SU-DHL-6 (cell line): ENCODE results near the gene RESP18.

Source experiments
- H2AFZ ChIP-seq: fragments of 200-600 bp; sonication (generic); 2 replicates; pipeline ENCODE4 v1.6.1; 2014; ENCODE audit warnings: low read depth, mild to moderate bottlenecking, moderate library complexity, mixed read lengths, antibody characterized with exemption, low read length; ENCODE audit not compliant: severe bottlenecking
- H3F3A ChIP-seq: fragments of 200-600 bp; shearing (Covaris generic); 2 replicates; pipeline ENCODE4 v1.6.0; 2016; ENCODE audit warnings: antibody characterized with exemption, mild to moderate bottlenecking; ENCODE audit not compliant: insufficient read depth
- H3K27ac ChIP-seq: fragments of 200-600 bp; sonication (generic); 2 replicates; pipeline ENCODE4 v1.5.1; 2016; ENCODE audit warnings: low read depth, mild to moderate bottlenecking, low read length, moderate library complexity, mixed read lengths
- H3K27me3 ChIP-seq: fragments of 200-600 bp; sonication (generic), shearing (Covaris generic); 2 replicates; pipeline ENCODE4 v1.6.0; 2014; ENCODE audit warnings: mild to moderate bottlenecking, low read length
- H3K36me3 ChIP-seq: fragments of 200-600 bp; sonication (generic); 2 replicates; pipeline ENCODE4 v1.6.1; 2014; ENCODE audit warnings: mild to moderate bottlenecking, low read length, mixed read lengths
- H3K4me2 ChIP-seq: fragments of 300-600, 200-600 bp; shearing (Covaris generic), sonication (generic); 2 replicates; pipeline ENCODE4 v1.6.0; 2014; ENCODE audit warnings: low read length, low read depth, mild to moderate bottlenecking; ENCODE audit not compliant: poor library complexity, severe bottlenecking
- H3K4me3 ChIP-seq: fragments of 200-600 bp; sonication (generic); 2 replicates; pipeline ENCODE4 v1.5.1; 2014; ENCODE audit warnings: antibody characterized with exemption, low read length, mild to moderate bottlenecking, mixed read lengths; ENCODE audit not compliant: insufficient read depth, poor library complexity, severe bottlenecking
- H3K79me2 ChIP-seq: fragments of 200-600 bp; sonication (generic); 2 replicates; pipeline ENCODE4 v1.6.1; 2014; ENCODE audit warnings: mild to moderate bottlenecking, low read length, moderate library complexity; ENCODE audit not compliant: insufficient read depth
- H3K9ac ChIP-seq: fragments of 200-600 bp; sonication (generic); 2 replicates; pipeline ENCODE4 v1.7.0; 2014; ENCODE audit warnings: mild to moderate bottlenecking, low read length
- H3K9me2 ChIP-seq: fragments of 200-600 bp; sonication (generic); replicated peaks from 2 replicates; pipeline ENCODE4 v1.6.1; 2014; ENCODE audit warnings: low read length; ENCODE audit not compliant: insufficient read depth
- H3K9me3 ChIP-seq: fragments of 200-600 bp; sonication (generic); 2 replicates; pipeline ENCODE4 v1.6.1; 2014; ENCODE audit warnings: low read length, mixed read lengths; ENCODE audit not compliant: insufficient read depth
- H4K20me1 ChIP-seq: fragments of 200-600 bp; sonication (generic); 2 replicates; pipeline ENCODE4 v1.6.1; 2014; ENCODE audit warnings: low read depth, mild to moderate bottlenecking, antibody characterized with exemption, low read length, moderate library complexity, mixed read lengths
- CTCF ChIP-seq: fragments of 200-600 bp; sonication (generic); IDR thresholded peaks from one replicate; pipeline ENCODE4 v1.5.1; 2017; ENCODE audit warnings: antibody characterized with exemption, mild to moderate bottlenecking, low read length, moderate library complexity; ENCODE audit not compliant: insufficient read depth, poor library complexity, severe bottlenecking
- EZH2phosphoT487 ChIP-seq: fragments of 200-600 bp; sonication (generic), shearing (Covaris generic); conservative IDR thresholded peaks from 2 replicates; pipeline ENCODE4 v1.6.1; 2018; ENCODE audit warnings: mild to moderate bottlenecking, antibody characterized with exemption, low read length, moderate library complexity, mixed read lengths

Gene RESP18

GRCh38 chr2:219277703-219278654, 54.6 kb downstream of the RESP18 start:
- Histone ChIP-seq H3K4me3 (peak overlapping the region; percentile 62), H3K36me3 (no peaks in the 10 kb centered on the region), H3K9me2 (no peaks in the 10 kb centered on the region), H3K27me3 (no peaks in the 10 kb centered on the region), H3K9me3 (no peaks in the 10 kb centered on the region), H3K27ac (peak overlapping the region; percentile 98), H3F3A (peaks cover 13% of the 10 kb centered on the region), H3K79me2 (0 out of 2 replicates have a peak, but pooled peaks cover 4% of the 10 kb centered on the region), H3K9ac (peak overlapping the region; percentile 63), H4K20me1 (no peaks in the 10 kb centered on the region), H2AFZ (peak overlapping the region; percentile 84), H3K4me2 (peak overlapping the region; percentile 90)
- TF ChIP-seq EZH2phosphoT487 (no peak), CTCF (peak; percentile 95)
